PC-9 (cell line): ENCODE results near the gene OR2T27. TPM values are rescaled to one million over a fixed set of nuclear protein-coding genes. Genes with fewer than 3 reads are reported as not detected.

Source experiments
- BruUV-seq: library from RNA; stranded (reverse); fragments of 400-500 nt; replicated peaks from 2 replicates; lab custom pipeline; 2021; lab: Mats Ljungman, UMichigan
- CTCF ChIA-PET: fragments of 300-600 bp; sonication (Branson Sonifier 250); formaldehyde crosslinking; loops from one replicate; lab custom pipeline; 2022; ENCODE audit warnings: antibody characterized with exemption; lab: Charles Lee
- POLR2A ChIA-PET: fragments of 300-600 bp; sonication (Branson Sonifier 250); formaldehyde crosslinking; loops from one replicate; lab custom pipeline; 2022; ENCODE audit warnings: antibody characterized with exemption; ENCODE audit not compliant: unreplicated experiment; lab: Charles Lee
- DNase-seq, 2 experiments: peaks; one replicate each; pipeline versions ENCODE4 v3.0.0 to v3.0.0-alpha.2; 2015 to 2022; ENCODE audit warnings: mixed read lengths in 1 of 2
- H2AFZ ChIP-seq: fragments of 200-600 bp; sonication (generic); 2 replicates; pipeline ENCODE4 v1.8.1; 2017; ENCODE audit warnings: antibody characterized with exemption
- H3F3A ChIP-seq: fragments of 200-600 bp; sonication (generic); 2 replicates; pipeline ENCODE4 v1.8.1; 2017; ENCODE audit warnings: antibody characterized with exemption, mild to moderate bottlenecking, low read depth; ENCODE audit not compliant: insufficient read depth
- H3K27ac ChIP-seq: fragments of 200-600 bp; sonication (generic); 2 replicates; pipeline ENCODE4 v1.6.1; 2016; ENCODE audit warnings: mixed run types
- H3K27me3 ChIP-seq: fragments of 200-600 bp; sonication (generic); 2 replicates; pipeline ENCODE4 v1.6.1; 2016; ENCODE audit warnings: low read depth, mixed run types; ENCODE audit not compliant: insufficient read depth
- H3K36me3 ChIP-seq: fragments of 200-600 bp; sonication (generic); 2 replicates; pipeline ENCODE4 v1.6.1; 2016; ENCODE audit warnings: low read depth, mixed run types
- H3K4me1 ChIP-seq: fragments of 200-600 bp; sonication (generic); replicated peaks from 2 replicates; pipeline ENCODE4 v1.6.1; 2016; ENCODE audit warnings: mixed run types; ENCODE audit not compliant: insufficient read depth
- H3K4me2 ChIP-seq: fragments of 200-600 bp; sonication (generic); 2 replicates; pipeline ENCODE4 v1.6.1; 2017; ENCODE audit warnings: mixed run types
- H3K4me3 ChIP-seq: fragments of 200-600 bp; sonication (generic); 2 replicates; pipeline ENCODE4 v1.6.1; 2016; ENCODE audit warnings: mixed run types
- H3K79me2 ChIP-seq: fragments of 200-600 bp; sonication (generic); 2 replicates; pipeline ENCODE4 v1.6.1; 2017; ENCODE audit warnings: low read depth, mixed run types
- H3K9me2 ChIP-seq: fragments of 200-600 bp; sonication (generic); 2 replicates; pipeline ENCODE4 v1.8.1; 2017; ENCODE audit warnings: mild to moderate bottlenecking; ENCODE audit not compliant: insufficient read depth
- H3K9me3 ChIP-seq: fragments of 200-600 bp; sonication (generic); 2 replicates; pipeline ENCODE4 v1.8.1; 2016; ENCODE audit warnings: low read depth; ENCODE audit not compliant: insufficient read depth
- H4K20me1 ChIP-seq: fragments of 200-600 bp; sonication (generic); 2 replicates; pipeline ENCODE4 v1.8.1; 2017; ENCODE audit not compliant: insufficient read depth
- CTCF ChIP-seq: fragments of 200-600 bp; sonication (generic); conservative IDR thresholded peaks from 2 replicates; pipeline ENCODE4 v1.6.1; 2017; ENCODE audit warnings: mixed run types, antibody characterized with exemption, mild to moderate bottlenecking, moderate library complexity
- EZH2 ChIP-seq: fragments of 200-600 bp; sonication (generic); IDR thresholded peaks from 2 replicates; pipeline ENCODE4 v1.8.0; 2017; ENCODE audit warnings: antibody characterized with exemption, low read depth
- intact Hi-C: fragments of 100-400 bp; cut with micrococcal nuclease; formaldehyde crosslinking; loops from one replicate; pipeline ENCODE4 v1.10.0; 2022; ENCODE audit not compliant: unreplicated experiment
- total RNA-seq: library from RNA; stranded (reverse); gene quantifications from 2 replicates; pipeline ENCODE4 v1.2.3, GENCODE V29; 2021

OR2T27 gene
- total RNA-seq, 1 experiment from 2014 or later: not detected

GRCh38 chr1:248702714-248703113 lies 47.4 kb upstream of the OR2T27 start, which contains the start of gene OR14I1:
OR14I1 (minus strand) TSS chr1:248702766.
- Histone ChIP-seq H2AFZ (no peak within 1 kb of the TSS), H3K27me3 (peaks cover 5% of the 10 kb centered on the region; the same call in 1 of the 2 replicates), H3K36me3 (no peaks in the 10 kb centered on the region), H3F3A (no peaks in the 10 kb centered on the region), H3K27ac (no peak within 1 kb of the TSS), H3K79me2 (no peaks in the 10 kb centered on the region), H3K9me2 (no peaks in the 10 kb centered on the region), H3K4me2 (no peak within 1 kb of the TSS), H3K9me3 (no peaks in the 10 kb centered on the region), H3K4me1 (no peaks in the 10 kb centered on the region), H3K4me3 (no peak within 1 kb of the TSS), H4K20me1 (no peaks in the 10 kb centered on the region)
- CTCF ChIA-PET: no interaction called here
- no TSS peak for BruUV-seq
- POLR2A ChIA-PET: no interaction called here
- intact Hi-C loops: no loop called here
- DNase-seq: no peak
- TF ChIP-seq CTCF: no peak
- TF ChIP-seq EZH2: no peak

GRCh38 chr1:248699099-248699498 lies 43.8 kb upstream of the OR2T27 start:
- Histone ChIP-seq H3K79me2 (no peaks in the 10 kb centered on the region), H3K9me2 (no peaks in the 10 kb centered on the region), H3K9me3 (no peaks in the 10 kb centered on the region), H3K4me3 (no peak overlapping the region), H3K4me1 (no peaks in the 10 kb centered on the region), H3K36me3 (no peaks in the 10 kb centered on the region), H3K27me3 (no peaks in the 10 kb centered on the region), H4K20me1 (no peaks in the 10 kb centered on the region), H3K4me2 (no peak overlapping the region), H2AFZ (no peak overlapping the region), H3F3A (no peaks in the 10 kb centered on the region), H3K27ac (no peak overlapping the region)
- CTCF ChIA-PET: no interaction called here
- POLR2A ChIA-PET: no interaction called here
- DNase-seq: no peak
- intact Hi-C loops: no loop called here
- BruUV-seq: no TSS peak
- no peak for TF ChIP-seq CTCF
- TF ChIP-seq EZH2: no peak

- CTCF ChIA-PET: no interaction called here
Measured at GRCh38 chr1:248697907-248698306, 42.6 kb upstream of the OR2T27 start.

More at GRCh38 chr1:248697907-248698306, 42.6 kb upstream of the OR2T27 start:
- Histone ChIP-seq H3K27ac (no peak overlapping the region), H3K4me1 (no peaks in the 10 kb centered on the region), H3K27me3 (no peaks in the 10 kb centered on the region), H3K9me3 (no peaks in the 10 kb centered on the region), H3K9me2 (no peaks in the 10 kb centered on the region), H3K36me3 (no peaks in the 10 kb centered on the region), H3K79me2 (no peaks in the 10 kb centered on the region), H3K4me3 (no peak overlapping the region), H2AFZ (no peak overlapping the region), H4K20me1 (no peaks in the 10 kb centered on the region), H3F3A (no peaks in the 10 kb centered on the region), H3K4me2 (no peak overlapping the region)
- no peak for DNase-seq
- no TSS peak for BruUV-seq
- intact Hi-C loops: no loop called here
- no peak for TF ChIP-seq CTCF
- TF ChIP-seq EZH2: no peak
- POLR2A ChIA-PET: no interaction called here
